ENCODE data around the gene MAML3.

MAML3 gene

GRCh38 chr4:139892973-139893736 lies 260.8 kb downstream of the MAML3 start:
- no peak for DNase-seq

GRCh38 chr4:139890816-139891215 lies 263.2 kb downstream of the MAML3 start:
- DNase-seq: no peak

- no peak for DNase-seq
Measured at GRCh38 chr4:139889901-139890300, 264.1 kb downstream of the MAML3 start.

- DNase-seq: no peak
Measured at GRCh38 chr4:139889264-139889663, 264.7 kb downstream of the MAML3 start.

GRCh38 chr4:139887962-139888735 lies 265.8 kb downstream of the MAML3 start:
- DNase-seq: no peak

- peak in 1 of 2 experiments; percentile 28 for DNase-seq
Measured at GRCh38 chr4:139887376-139887802, 266.6 kb downstream of the MAML3 start.

- no peak for DNase-seq
Measured at GRCh38 chr4:139886798-139887197, 267.2 kb downstream of the MAML3 start.

GRCh38 chr4:139884438-139884837 lies 269.5 kb downstream of the MAML3 start:
- DNase-seq: no peak

- DNase-seq: no peak
Measured at GRCh38 chr4:139880841-139881240, 273.1 kb downstream of the MAML3 start.

- DNase-seq: no peak
Measured at GRCh38 chr4:139878050-139878449, 275.9 kb downstream of the MAML3 start.

GRCh38 chr4:139876337-139876941 lies 277.5 kb downstream of the MAML3 start:
- peak in 1 of 2 experiments; percentile 59 for DNase-seq

GRCh38 chr4:139875411-139875825 lies 278.6 kb downstream of the MAML3 start:
- peak; percentile 92 to 98 for DNase-seq

GRCh38 chr4:139873111-139873860 lies 280.7 kb downstream of the MAML3 start:
- DNase-seq: no peak

GRCh38 chr4:139872274-139872673 lies 281.7 kb downstream of the MAML3 start:
- peak in 1 of 2 experiments; percentile 29 for DNase-seq

GRCh38 chr4:139869810-139870209 lies 284.2 kb downstream of the MAML3 start:
- no peak for DNase-seq

- peak; percentile 65 to 87 for DNase-seq
Measured at GRCh38 chr4:139866276-139866962, 287.6 kb downstream of the MAML3 start.

- DNase-seq: no peak
Measured at GRCh38 chr4:139865537-139865936, 288.4 kb downstream of the MAML3 start.

GRCh38 chr4:139863531-139863930 lies 290.5 kb downstream of the MAML3 start:
- DNase-seq: no peak

- no peak for DNase-seq
Measured at GRCh38 chr4:139861471-139861870, 292.5 kb downstream of the MAML3 start.

GRCh38 chr4:139860435-139861024 lies 293.5 kb downstream of the MAML3 start:
- no peak for DNase-seq

GRCh38 chr4:139859876-139860275 lies 294.1 kb downstream of the MAML3 start:
- DNase-seq: no peak
